Retina (tissue), 1 donor: Measurements from ENCODE around the gene APAF1.
A peak's percentile ranks its signal among the peaks of the same experiment; 100 is the strongest.
"Not testable (repeated sequence)": the region's sequence is repeated elsewhere in the genome, so short reads cannot be mapped to it uniquely, and the experiment has no call there.

Source experiments
- DNase-seq: peaks from one replicate; pipeline ENCODE4 v3.0.0-alpha.2; 2016

The APAF1 gene

DNA sequence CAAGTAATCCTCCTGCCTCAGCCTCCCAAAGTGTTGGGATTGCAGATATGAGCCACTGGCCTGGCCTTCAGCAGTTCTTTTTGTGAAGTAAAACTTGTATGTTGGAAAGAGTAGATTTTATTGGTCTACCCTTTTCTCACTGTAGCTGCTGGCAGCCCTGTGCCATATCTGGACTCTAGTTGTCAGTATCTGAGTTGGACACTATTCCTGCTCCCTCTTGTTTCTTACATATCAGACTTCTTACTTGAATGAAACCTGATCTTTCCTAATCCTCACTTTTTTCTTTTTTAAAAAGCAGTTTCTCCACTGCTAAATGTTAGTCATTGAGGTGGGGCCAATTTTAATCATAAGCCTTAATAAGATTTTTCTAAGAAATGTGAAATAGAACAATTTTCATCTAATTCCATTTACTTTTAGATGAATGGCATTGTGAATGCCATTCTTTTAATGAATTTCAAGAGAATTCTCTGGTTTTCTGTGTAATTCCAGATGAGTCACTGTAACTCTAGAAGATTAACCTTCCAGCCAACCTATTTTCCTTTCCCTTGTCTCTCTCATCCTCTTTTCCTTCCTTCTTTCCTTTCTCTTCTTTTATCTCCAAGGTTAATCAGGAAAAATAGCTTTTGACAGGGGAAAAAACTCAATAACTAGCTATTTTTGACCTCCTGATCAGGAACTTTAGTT, 88.7 kb downstream of the APAF1 start:
- DNase-seq, result no peak

DNA sequence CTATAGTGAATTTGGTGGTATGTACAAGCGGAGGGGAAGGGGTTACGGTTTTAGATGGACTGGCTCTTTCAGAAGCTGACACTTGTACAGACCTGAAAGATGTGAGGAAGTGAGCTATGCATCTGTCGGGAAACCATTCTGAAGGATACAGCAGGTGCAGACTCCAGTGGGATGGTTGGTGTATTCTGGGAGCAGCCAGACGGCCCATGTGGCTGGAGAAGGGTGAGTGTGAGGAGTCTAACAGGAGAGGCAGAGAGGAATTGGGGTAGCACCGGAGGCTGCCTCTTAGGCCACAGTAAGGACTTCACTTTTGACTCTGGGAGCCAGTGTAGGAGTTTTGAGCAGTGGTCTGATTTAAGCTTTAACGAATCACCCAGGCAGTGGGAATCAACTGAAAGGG, 90.7 kb downstream of the APAF1 start:
- no peak for DNase-seq

DNA sequence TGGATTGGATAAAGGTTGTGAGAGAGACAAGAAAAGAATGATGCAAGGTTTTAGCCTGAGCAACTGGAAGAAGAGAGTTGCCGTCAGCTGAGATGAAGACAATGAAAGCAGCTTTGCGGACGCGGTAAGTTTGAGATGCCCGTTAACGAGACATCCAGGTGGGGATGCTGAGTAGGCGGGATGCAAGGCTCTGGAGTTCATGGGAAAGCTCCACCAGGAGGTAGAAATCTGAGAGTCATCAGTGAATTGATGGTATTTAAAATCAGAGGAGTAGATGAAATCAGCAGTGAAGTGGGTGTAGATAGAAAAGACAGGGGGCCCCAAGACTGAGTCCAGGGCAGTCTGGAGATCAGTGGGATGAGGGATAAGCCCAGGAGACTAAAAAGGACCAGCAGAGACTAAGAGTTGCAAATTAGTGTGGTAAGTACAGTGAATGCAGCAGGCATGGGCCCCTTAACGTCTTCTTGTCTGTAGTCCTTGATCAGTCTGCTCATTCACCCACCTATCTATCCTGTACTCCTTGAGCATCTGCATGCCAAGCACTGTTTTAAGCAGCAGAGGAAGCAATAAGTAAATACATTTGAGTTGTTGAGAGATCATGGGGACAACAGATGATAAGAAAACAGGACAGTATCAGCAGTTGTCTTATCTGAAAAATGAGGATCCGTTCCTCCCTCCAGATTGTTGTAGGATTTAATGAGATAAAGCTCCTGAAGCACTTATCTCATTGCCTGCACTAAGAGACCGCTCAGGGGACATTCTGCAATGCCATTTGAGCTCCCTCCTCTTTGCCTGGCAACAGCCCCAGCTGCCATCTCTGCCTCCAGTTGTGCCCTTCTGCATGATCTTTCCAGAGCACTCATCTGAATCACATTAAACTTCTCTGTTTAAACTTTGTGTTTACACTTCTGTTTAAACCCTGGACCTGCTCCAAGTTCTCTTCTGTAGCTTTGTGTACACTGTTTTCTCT, 91.5 kb downstream of the APAF1 start:
- DNase-seq, result no peak

DNA sequence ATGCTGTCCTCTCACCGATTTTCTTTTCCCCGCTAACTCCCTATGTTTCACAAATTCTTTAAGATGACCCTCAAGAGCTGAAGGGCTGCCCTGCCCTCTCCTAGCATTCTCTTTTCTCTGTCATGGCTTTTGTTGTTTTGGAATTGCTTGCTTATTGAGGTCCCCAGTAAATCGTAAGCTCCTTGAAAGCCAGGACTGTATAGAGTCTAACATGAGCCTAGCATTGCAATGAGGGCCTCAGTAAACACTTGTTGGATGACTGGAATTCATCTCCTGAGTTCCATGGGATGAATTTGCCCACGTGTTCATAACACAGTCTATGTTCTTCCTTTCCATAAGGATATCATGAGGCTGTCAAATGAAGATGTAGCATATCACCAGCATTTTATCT, 92.2 kb downstream of the APAF1 start:
- no peak for DNase-seq

DNA sequence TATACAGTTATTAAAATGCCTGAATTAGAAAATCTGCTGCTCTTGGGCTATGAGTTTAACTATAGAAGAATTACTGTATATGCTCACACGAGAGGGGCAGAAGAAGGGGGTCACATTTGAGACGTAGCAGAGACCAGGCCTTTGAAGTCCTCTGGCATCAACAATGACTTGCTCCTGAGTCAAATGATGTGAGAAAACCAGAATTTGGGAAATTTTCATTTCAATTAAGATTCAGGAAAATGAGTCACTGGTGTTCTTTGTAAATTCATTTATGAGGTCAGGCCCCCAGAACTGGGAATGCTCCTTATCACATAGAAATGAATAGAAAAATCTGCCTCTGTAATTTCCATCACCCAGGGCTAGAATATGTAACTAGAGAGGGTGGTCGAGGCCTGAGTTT, 92.9 kb downstream of the APAF1 start:
- DNase-seq, result no peak

DNA sequence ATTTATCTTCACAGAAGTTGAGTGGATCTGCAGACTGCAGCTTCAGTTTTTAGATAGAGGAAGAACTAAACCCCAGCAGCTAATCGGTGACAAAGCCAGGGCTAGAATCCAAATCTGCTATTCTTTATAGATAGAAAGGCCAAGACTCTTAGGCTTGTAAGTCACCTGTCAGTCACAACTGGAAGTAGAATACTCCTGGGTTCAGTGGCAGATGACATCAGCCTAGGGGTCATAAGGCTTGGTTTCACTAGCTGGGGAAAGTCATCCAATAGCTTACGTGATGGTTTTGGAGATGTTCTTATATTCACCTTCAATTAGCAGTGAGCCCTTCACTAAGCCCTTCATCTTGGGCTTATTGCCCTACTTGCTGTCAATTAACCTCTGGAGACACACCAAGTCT, 93.4 kb downstream of the APAF1 start:
- no peak for DNase-seq

DNA sequence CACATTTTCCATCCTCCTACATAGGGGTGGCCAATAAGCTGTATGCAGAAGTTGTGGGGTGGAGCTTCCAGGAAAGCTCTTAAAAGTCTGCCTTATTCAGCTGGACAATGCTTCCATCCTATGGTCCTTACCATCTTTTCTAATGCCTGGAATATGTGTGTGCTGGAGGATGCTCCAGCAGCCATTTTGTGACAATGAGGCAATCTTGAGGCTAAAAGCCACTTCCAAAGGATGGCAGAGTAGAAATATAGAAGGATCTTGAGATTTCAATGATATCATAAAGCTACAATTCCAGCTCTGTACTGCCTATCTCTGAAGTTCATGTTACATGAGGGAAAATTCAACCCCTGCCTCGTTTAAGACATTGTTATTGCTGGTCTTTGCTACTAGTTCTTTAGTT, 95.7 kb downstream of the APAF1 start:
- DNase-seq, result no peak

DNA sequence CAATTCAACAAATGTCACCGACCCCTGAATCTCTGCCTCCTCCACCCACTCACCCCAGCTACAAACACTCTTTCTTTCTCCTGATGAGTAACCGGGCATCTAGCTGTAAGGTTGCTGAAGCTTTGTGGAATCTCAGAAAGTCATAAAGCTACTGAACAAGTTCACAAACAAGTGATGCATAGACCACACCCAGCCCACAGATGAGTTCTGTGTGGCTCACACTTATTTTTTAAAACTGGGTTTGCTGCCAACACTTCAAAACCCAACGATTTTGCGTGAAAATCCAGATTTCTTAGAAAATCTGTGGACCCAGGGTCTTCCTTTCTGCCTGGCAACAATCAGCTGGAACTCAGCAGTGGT, 96.1 kb downstream of the APAF1 start:
- DNase-seq, result no peak

DNA sequence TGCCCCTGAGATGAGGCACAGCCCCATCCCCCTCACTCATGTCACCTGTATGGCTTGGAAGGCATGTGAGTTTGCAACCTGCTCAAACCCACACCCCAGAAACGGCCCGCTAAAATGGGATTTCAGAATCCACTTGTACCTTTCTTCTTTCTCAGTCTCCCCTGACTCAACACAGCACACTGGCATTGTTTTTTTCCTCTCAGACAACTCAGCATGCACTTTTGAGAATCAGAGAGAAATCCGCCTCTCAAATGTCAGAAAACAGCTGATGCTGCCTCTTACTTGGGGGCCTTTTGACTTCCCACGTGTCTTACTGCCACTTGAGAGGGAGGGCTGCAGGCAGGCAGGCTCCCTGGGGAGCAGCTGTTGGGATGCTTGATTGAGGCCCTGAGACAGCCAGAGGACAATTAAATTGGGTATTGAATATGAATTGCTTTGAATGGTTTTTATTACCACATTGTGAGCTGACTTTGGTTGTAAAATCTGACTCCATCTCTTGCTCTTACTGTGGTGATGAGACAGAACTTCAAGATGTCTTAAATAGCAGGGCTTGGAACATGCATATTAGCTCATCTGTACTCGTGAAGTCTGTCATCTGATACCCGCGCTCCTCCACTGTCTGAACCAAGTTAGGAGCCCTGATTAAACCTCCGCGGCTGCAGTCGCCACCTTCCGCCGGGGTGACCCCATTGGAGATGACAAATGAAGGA, 96.6 kb downstream of the APAF1 start:
- DNase-seq, result no peak

DNA sequence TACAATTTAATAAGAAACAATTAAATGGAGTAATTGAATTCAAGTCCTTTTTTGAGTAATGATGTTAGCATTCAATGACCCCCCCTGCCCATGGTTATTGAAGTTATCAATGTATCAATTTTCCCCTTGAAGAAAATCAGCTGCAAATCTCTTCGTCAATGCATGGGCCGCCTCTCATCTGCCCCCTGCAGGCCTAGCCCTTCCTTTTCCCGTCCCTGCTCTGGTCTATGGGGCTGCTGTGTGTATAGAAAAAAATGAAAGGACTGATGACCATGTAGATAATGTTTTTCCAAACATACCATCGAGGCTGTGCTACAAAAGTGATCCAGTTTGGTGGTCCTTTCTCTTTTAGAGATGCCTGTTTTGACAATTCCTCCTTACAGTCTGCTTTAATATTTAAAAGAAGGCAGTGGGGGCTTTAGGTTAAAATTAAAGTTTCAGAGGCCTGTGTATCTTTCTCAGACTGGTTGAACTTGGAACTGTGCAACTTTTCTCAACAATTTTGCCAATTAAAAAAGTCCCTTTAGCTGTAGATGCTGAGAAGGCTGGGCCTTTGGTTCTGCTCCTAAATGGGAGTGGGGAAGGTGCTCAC, 98.4 kb downstream of the APAF1 start:
- DNase-seq, result peak; percentile 54

DNA sequence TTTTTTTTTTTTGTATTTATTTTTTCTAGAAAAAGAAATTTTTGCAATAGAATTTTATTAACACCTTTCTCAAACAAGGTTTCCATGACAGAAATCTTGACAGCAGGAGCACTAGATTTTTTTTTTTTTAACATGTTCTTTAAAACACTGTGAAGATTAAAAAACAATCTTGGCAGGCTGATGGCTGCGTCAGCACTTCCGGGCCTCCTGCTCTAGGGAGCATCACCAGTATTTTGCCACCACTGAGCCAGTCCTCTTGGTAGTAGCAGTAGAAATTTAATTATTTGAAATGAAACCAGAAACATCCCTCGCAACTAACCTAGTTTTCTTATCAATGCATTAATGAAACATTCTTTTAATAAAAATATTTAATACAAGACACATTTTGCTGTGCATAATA, 99.6 kb downstream of the APAF1 start:
- no peak for DNase-seq

DNA sequence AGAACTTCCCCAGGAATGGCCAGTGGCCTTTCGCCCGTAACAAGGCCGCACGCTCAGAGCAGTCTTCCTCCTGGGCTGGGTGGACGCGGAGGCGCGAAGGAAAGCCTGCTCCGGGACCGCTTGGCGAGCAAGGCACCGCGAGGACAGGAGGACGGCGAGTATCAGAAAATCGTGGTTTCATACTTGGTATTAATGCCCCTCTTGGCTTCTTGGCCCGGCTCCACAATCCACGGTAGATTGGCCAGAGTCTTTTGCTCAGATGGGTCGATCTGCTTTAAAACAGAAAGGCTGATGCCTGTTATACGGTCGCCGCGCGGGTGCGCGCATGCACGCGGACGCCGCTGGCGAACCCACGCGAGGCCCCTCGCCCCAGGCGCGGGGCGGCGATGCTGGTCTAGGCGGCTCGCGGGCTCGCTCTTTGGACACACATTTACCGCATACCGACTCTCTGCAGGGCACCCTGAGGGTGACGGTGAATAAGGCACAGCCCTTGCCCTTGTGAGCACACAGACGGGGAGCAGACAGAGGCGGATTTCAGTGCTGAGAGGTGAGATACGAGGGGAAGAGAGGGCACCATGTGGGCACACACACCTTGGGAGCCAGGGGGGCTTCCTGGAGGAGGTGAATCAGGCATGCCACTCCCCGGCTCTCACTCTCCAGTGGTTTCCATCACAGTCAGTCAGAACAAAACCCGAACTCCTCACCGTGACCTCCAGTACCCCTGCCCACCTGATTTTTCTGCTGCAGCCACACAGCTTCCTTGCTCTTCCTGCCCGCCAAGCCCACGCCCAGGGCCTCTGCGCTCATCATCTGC, 100.7 kb downstream of the APAF1 start:
- peak; percentile 79 for DNase-seq

DNA sequence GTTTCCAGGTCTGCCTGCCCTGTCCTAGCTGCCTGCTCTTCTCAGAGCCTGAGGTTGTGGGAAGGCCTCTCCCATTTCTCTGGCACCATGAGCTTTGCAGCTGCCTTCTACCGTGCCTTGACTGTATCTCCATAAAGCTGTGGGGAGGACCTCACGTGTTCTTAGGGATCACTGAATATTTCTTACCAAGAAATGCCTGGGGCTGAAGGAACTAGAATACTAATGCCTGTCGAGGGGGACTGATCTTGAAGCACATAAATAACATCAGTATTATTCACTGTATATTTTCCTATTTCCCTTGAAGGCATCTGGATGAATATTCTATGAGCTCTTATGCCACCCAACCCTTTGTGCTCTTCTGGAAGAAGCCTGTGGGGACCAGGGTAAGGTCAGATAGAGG, 103.4 kb downstream of the APAF1 start:
- DNase-seq, result no peak

DNA sequence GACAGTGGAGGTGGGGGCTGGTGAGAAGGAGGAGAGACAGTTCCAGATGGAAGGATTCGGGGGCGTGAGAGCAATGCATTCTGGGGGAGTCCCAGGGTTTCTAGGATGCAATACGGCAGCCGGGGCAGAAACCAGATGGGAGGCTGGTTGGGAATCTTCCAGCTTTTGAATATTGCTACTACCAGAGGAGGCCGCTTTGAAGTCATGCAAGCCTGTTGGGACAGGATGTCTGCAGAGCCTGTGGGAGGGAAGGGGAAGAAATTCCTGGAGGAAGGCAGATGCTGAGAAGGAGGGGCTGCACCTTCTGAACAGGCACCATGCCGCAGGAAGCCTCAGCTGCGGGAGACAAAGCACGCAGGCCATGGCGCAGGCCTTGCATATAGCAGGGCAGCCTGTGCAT, 105.4 kb downstream of the APAF1 start:
- DNase-seq, result no peak

DNA sequence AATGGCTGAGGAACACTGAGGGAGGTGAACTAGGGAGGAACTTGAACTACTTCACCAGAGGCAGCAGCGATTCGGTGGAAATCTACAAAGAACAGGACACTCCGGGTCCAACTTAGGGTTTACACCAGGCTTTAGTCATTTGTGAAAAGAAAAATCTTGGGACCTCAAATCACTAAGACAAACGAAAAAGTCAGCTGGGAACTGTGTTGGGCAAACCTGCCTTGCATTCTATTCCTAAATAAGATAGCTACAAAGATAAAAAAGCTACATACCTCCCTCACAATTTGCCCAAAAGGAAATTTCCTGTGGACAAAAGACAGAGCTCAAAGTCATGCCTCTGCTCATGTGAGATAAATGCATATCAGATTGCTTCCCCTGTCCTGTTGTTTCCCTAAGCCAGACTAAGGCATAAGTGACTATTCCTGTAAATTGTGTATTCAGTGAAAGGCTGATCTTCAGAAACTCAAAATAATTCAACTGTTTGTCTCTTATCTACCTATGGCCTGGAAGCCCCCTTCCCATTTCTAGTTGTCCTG, 106.6 kb downstream of the APAF1 start:
- no peak for DNase-seq

DNA sequence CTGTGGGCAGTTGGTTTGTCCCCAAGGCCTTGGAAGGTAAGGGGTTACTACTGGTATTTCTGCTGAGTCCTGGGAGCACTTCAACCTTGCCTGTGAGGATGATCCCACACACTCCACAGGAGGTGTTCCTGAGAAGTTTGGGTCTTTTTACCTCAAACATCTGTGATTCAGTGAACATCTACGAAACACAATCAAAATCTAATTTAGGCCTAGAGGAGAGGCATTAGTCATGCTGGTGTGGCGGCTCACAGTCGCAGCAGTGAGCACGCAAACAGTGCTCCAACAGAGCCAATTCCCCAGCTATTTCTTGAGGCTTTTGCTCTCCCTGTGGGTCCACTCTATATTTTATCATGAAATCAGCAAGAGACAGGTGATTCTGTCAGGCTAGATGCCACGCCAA, 107.6 kb downstream of the APAF1 start:
- no peak for DNase-seq

DNA sequence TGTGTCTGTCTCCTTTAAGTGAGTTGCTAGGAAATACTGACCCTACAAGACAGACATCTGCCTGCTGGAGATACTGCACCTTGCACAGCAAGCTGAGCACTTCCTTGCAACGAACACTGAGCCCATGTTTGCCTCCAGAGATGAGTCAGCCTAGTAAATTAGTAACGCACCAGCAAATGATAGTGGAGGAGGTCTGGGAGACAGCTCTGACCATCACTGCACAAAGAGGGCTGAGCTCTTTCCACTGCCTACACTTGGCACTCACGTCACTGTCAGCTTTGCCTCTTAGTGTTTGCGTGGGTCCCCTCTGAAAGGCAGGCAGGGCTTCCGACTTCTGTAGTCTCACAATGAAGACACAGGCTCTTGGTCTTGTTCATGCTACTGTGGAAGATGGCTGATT, 109.0 kb downstream of the APAF1 start:
- DNase-seq, result no peak

DNA sequence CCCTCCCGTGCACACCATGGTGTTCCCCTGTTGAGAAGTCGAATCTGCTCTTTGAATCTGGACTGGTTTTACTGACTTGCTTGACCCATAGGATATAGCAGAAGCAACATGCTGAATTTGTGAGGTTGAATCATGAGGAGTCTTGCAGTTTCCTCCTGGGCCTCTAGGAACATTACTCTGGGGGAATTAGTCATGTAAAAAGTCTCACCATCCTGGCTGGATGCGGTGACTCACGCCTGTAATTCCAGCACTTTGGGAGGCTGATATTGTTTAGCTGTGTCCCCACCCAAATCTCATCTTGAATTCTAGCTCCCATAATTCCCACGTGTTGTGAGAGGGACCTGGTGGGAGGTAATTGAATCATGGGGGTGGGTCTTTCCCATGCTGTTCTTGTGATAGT, 110.8 kb downstream of the APAF1 start:
- not testable (repeated sequence) for DNase-seq

DNA sequence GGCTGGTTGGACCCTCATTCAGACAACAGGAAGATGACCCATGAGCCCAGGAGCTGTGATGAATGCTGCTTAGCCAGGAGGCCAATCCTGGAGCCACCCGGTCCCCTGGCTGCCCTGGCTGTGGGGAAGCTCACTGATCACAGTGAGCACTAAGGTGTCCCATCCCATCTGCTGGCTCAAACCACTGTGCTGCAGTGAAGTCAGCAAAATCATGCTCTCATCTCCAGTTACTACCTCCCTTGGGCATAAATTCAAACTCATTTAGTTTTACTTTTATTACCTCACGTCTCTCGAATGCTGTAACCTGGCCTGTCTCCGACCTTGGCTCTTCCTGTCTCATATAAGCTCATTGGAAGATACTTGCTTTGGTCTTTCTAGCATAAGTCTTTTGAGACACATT, 112.4 kb downstream of the APAF1 start:
- DNase-seq, result no peak

DNA sequence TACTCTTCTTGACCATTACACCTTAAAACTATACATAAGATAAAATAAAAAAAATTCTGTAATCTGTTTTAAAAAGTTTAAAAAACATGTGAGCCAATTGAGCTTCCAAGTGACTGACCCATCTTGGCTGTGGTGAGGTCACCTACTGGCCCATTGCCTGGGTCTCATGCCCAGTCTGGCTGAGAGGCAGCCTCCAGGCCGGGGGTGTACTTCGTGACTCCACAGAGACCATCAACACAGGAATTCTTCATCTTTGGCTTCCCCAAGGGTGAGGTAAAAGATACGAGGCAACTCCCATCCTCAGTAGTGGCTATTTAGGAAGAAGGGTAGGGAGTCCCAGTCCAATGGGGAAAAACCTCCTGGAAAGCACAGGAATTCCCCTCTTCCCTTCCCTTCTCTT, 113.2 kb downstream of the APAF1 start:
- no peak for DNase-seq

DNA sequence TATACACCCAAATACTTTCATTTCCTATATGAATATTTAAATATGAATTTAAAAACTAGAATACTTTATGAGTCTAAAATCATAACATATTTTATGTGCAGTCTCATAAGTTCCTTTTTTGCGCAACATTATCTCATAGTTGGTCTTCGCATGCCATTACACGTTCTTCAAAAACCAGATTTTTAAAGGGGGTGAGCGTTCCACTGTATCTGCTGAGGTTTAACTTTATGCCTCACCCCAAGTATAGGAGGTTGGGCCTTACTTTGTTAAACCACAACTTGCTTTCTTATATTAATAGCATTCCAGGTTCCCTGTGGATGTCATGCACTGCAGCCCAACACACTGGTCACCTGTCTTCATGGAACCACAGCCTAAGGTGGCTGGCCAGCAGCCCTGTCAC, 118.6 kb downstream of the APAF1 start:
- DNase-seq, result no peak

DNA sequence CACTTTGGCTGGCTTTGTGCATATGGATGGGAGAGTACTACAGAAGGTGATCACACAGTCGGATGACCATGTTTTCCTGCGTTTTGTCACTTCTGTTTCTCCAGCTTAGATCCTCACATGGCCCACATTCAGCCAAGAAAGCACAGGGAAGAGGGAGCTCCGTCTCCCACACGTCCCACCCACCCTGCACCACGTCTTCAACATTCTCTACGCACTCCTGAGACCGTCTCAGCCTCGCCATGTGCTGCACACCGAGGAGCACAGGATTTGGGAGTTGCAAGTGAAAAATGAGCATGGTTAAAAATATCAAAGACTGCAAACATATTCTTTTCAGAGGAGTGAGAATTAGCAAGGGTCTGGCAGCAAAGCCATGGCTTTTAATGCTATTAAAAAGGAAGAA, 122.2 kb downstream of the APAF1 start:
- DNase-seq, result no peak
